Renal cortical epithelial cell (primary cell): Measurements from ENCODE around the gene MTHFD2. TPM values are rescaled to one million over a fixed set of nuclear protein-coding genes. Genes with fewer than 3 reads are reported as not detected.
A peak's percentile ranks its signal among the peaks of the same experiment; 100 is the strongest.
"Not testable (repeated sequence)": the region's sequence is repeated elsewhere in the genome, so short reads cannot be mapped to it uniquely, and the experiment has no call there.

Source experiments
- DNase-seq: peaks from one replicate; pipeline ENCODE4 v3.0.0-alpha.2; 2011; ENCODE audit warnings: low read depth
- total RNA-seq: library from RNA; depleted of rRNA; stranded (reverse); fragments of >200 nt; gene quantifications from 2 replicates; pipeline ENCODE4 v1.2.3, GENCODE V29; 2014

MTHFD2 gene
- total RNA-seq, 1 donor from 2014 or later = 66.7 TPM

GRCh38 chr2:74228772-74229171 lies 30.4 kb downstream of the MTHFD2 start:
- no peak for DNase-seq

DNA sequence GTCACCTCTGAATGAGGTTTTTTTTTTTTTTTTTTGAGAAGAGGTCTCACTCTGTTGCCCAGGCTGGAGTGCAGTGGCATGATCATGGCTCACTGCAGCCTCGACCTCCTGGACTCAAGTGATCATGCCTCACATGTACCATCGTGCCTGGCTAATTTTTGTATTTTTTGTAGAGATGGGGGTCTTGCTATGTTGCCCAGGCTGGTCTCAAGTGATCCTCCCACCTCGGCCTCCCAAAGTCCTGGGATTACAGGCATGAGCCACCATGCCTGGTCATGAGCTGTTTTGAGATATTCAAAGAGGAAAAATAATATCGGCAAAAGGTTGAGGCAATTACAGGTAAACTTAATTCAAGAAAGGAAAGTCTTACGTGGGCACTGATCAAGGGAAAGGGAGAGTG lies 31.4 kb downstream of the MTHFD2 start:
- not testable (repeated sequence) for DNase-seq

- no peak for DNase-seq
Observed at GRCh38 chr2:74232426-74232825, 34.0 kb downstream of the MTHFD2 start.

GRCh38 chr2:74233648-74234047 lies 35.2 kb downstream of the MTHFD2 start:
- DNase-seq = no peak

GRCh38 chr2:74235041-74235440 lies 36.6 kb downstream of the MTHFD2 start:
- DNase-seq = no peak

DNA sequence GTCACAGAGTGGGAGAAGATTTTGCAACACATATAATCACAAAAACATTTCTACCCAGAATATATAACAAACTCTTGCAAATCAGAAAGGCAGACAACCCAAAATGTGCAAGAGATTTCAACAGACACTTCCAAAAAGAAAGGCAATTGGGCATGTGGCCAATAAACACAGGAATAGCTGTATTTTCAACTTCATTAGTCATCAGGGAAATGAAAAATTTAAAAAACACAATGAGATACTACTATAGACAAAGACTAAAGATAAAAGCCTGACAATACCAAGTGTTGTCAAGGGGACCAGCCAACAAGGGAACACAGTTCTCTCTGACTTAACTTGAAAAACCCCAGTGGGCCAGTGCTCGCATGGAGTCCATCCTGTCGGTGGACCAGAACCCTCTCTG lies 40.5 kb downstream of the MTHFD2 start:
- peak; percentile 11 for DNase-seq

DNA sequence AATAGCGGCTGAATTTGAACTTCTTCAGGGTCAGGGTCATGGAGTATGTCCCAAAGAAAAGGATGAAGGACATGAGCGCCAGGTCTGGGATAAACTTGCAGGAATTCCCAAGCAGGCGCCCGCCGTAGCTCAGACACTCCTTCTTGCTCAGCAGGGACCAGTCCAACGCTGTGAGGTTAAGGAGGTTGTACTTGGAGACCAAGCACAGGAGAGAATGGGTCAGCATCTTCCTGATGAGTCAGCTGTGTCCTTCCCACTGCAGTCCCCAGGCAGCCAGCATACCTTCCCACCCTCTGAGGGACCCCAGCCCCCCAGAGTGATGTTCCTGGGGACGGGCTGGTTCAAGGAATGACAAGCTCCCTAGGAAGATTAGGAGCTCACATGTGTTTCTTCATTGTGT lies 40.9 kb downstream of the MTHFD2 start:
- no peak for DNase-seq

- DNase-seq = no peak
Observed at GRCh38 chr2:74242354-74243071, 44.1 kb downstream of the MTHFD2 start.

DNA sequence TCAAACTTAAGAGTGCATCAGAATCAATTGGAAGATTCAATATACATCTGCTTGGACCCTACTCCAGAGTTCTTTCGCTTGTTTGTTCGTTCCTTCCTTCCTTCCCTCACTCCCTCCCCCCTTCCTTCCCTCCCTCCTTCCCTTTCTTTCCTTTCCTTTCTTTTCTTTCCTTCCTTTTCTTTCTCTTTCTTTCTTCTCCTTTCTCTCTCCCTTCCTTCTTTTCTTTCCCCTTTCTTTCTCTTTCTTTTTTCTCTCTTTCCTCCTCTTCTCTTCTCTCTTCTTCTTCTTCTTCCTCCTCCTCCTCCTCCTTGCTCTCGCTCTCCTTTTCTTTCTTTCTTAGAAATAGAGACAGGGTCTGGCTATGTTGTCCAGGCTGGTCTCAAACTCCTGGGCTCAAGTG lies 45.9 kb downstream of the MTHFD2 start:
- DNase-seq = no peak

GRCh38 chr2:74246496-74247195 lies 48.2 kb downstream of the MTHFD2 start:
- DNase-seq = no peak

GRCh38 chr2:74249406-74250122 lies 51.1 kb downstream of the MTHFD2 start:
- no peak for DNase-seq

DNA sequence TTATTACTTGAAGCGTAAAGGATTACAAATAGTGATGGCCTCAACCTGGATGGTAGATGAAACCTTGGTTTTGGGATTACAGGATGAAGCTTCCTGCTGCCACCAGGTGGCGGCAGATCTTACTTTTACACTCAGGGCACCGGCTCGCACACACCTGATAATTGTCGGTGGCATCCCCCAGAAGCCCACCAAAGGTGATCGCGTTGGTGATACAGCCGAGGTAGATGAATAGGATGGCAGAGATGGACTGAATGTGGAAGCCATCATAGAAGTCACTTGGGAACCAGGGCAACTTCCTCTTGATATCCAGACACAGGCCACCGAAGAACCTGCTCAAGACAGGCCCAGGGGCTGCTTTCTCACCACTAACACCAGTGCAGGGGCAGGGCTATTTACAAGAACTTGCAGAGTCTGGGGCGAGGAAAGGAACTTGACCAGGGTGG lies 51.8 kb downstream of the MTHFD2 start:
- peak; percentile 33 for DNase-seq

GRCh38 chr2:74252036-74252435 lies 53.6 kb downstream of the MTHFD2 start:
- no peak for DNase-seq

- no peak for DNase-seq
Observed at GRCh38 chr2:74252862-74253261, 54.4 kb downstream of the MTHFD2 start.

DNA sequence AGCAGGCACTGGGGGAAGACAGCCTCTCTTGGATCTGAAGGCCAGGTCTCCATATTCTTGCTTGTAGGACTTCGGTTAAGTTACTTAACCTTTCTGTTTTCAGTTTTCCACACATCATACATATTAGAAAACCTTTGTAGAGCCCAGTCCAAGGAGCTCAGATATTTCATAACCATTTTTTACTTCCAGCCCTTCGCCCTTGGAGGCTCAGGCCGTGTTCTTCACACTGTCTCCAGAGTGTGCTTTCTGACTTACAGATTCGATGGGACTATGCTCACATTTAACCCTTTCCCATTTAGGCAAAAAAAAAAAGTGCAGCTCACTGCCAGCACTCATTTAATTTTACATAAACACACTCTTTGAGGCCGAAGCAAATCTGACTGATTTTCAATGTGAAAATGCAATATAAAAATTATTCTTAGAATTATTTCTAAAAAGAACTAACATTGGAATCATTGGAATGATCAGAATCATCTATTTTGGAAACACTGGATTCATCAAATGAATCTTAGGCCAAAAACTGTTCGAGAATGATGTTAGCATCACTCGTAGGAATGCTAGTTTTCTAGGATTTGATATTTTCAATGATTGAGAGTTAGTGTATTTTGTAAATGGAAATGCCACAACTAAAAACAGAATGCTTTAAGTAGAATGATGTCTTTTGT lies 55.0 kb downstream of the MTHFD2 start:
- no peak for DNase-seq

- DNase-seq = peak; percentile 4
Observed at GRCh38 chr2:74253971-74254310, 55.5 kb downstream of the MTHFD2 start.

GRCh38 chr2:74255660-74256213 lies 57.3 kb downstream of the MTHFD2 start:
- DNase-seq = no peak

DNA sequence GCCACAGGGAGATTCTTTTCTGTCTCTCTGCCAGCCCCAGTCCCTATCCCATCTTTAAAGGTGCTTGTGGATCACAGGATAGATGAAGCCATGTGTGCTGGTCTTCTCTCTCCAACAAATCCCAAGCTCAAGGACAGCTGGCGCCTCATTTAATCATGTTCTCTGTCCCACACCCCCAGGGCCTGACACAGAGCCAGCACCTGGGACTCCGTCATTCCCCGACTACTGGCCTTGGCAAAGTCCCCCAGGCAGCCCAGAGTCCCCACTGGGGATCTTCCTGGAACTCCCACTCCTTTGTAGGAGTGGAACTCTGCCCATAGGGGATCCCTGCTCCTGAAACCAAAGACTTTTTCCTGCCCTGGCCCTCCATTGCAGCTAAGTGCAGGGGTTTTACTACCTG lies 60.8 kb downstream of the MTHFD2 start:
- no peak for DNase-seq

DNA sequence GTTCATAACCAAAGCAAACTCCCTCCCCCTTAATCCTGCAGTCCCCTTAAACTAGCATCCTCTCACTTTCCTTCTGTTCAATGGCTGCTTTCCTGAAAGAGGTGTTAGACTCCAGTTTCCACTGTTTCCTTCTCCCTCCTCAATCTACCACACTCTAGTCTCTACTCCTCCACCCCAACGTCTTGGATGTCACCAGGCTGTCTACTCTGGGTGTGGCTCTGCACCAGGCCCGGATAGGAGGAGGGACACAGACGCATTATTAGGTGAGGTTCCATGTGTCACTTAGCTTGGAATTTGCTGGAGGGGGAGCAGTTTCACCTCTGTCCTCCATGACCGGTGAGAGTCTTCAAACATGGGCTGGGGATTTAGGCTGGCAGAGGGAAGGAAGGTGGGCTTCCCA lies 61.3 kb downstream of the MTHFD2 start:
- no peak for DNase-seq

GRCh38 chr2:74260495-74260894 lies 62.1 kb downstream of the MTHFD2 start:
- DNase-seq = no peak

GRCh38 chr2:74261204-74261864 lies 62.9 kb downstream of the MTHFD2 start:
- peak; percentile 38 for DNase-seq

GRCh38 chr2:74262681-74263080 lies 64.3 kb downstream of the MTHFD2 start:
- DNase-seq = no peak
